H1 (cell line): ENCODE results near the gene TTF1.

Source experiments
- BRCA1 ChIP-seq: IDR thresholded peaks from 2 replicates; pipeline ENCODE4 v1.6.1; 2012; ENCODE audit warnings: low read depth, low read length, improper control_type of control experiment
- CBX5 ChIP-seq: fragments of 300-800, 300-1000 bp; sonication (generic); IDR thresholded peaks from 2 replicates; pipeline ENCODE4 v1.7.1; 2016; ENCODE audit warnings: antibody characterized with exemption, low read length, low read depth
- EZH2 ChIP-seq: fragments of 200-600 bp; sonication (generic); IDR thresholded peaks from 2 replicates; pipeline ENCODE4 v1.7.1; 2012; ENCODE audit warnings: low read depth, mild to moderate bottlenecking, moderate library complexity, low read length, inconsistent platforms; ENCODE audit not compliant: severe bottlenecking
- KDM5A ChIP-seq: fragments of 200-600 bp; IDR thresholded peaks from 2 replicates; pipeline ENCODE4 v1.7.1; 2012; ENCODE audit warnings: mild to moderate bottlenecking, low read length, inconsistent platforms, mixed read lengths
- POLR2A ChIP-seq, 2 experiments: IDR thresholded peaks; 1 replicate in 1 of 2; 2 replicates in 1 of 2; pipeline ENCODE4 v1.6.1; 2011; ENCODE audit warnings: low read depth in 2 of 2, low read length in 2 of 2, mild to moderate bottlenecking in 2 of 2; ENCODE audit errors: control extremely low read depth in 1 of 2
- RAD21 ChIP-seq, 2 experiments: IDR thresholded peaks in 1 of 2; conservative IDR thresholded peaks in 1 of 2; 2 replicates each; pipeline ENCODE4 v1.6.1; 2011; ENCODE audit warnings: low read depth in 2 of 2, low read length in 2 of 2, improper control_type of control experiment in 1 of 2, inconsistent platforms in 1 of 2, mild to moderate bottlenecking in 1 of 2, moderate library complexity in 1 of 2
- RFX5 ChIP-seq: IDR thresholded peaks from 2 replicates; pipeline ENCODE4 v1.6.1; 2011; ENCODE audit warnings: low read depth, low read length, improper control_type of control experiment, borderline replicate concordance
- SIN3A ChIP-seq, 2 experiments: IDR thresholded peaks in 1 of 2; conservative IDR thresholded peaks in 1 of 2; 2 replicates each; pipeline ENCODE4 v1.6.1; 2011 to 2012; ENCODE audit warnings: low read length in 2 of 2, improper control_type of control experiment in 1 of 2, low read depth in 1 of 2, mild to moderate bottlenecking in 1 of 2
- SP1 ChIP-seq: IDR thresholded peaks from 2 replicates; pipeline ENCODE4 v1.6.1; 2011; ENCODE audit warnings: low read depth, low read length
- YY1 ChIP-seq: IDR thresholded peaks from 2 replicates; pipeline ENCODE4 v1.6.1; 2011; ENCODE audit warnings: low read depth, mild to moderate bottlenecking, low read length
- TF ChIP-seq, protein P1 (sequence below), 3 experiments: IDR thresholded peaks; 1 replicate in 2 of 3; 2 replicates in 1 of 3; pipeline versions ENCODE4 v1.5.1 to v1.6.1; 2011; ENCODE audit warnings: low read length in 3 of 3, mild to moderate bottlenecking in 3 of 3, inconsistent platforms in 2 of 3, low read depth in 1 of 3, moderate library complexity in 1 of 3; ENCODE audit not compliant: insufficient read depth in 1 of 3; ENCODE audit errors: control extremely low read depth in 1 of 3
- TF ChIP-seq, protein P2 (sequence below): IDR thresholded peaks from 2 replicates; pipeline ENCODE4 v1.6.1; 2011; ENCODE audit warnings: low read depth, mild to moderate bottlenecking, low read length; ENCODE audit not compliant: insufficient read depth
- TF ChIP-seq, protein P3 (sequence below): IDR thresholded peaks from 2 replicates; pipeline ENCODE4 v1.6.1; 2011; ENCODE audit warnings: low read length, improper control_type of control experiment
- TF ChIP-seq, protein P4 (sequence below): IDR thresholded peaks from 2 replicates; pipeline ENCODE4 v1.6.1; 2012; ENCODE audit warnings: low read length, inconsistent platforms

DNA sequence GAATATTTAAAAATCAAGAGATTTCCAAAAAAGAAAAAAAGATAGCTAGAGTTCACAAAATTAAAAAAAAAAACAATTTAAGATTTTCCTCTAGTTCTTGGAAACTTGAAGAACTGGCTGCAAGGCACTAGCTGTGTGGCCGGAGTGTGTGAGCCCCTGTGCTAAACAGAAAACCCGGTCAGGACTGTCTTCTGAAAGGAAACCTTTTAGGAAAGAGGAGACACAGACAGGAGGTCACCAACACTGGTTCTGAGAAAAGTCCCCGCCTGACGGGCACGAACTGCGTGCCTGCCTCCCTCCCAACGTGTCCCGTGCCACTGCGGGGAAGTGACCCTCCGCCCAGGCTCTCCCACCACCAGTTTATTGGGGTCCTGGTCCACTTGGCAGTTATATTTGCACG is 15.2 kb downstream of the TTF1 start:
- TF ChIP-seq, protein P1, sequence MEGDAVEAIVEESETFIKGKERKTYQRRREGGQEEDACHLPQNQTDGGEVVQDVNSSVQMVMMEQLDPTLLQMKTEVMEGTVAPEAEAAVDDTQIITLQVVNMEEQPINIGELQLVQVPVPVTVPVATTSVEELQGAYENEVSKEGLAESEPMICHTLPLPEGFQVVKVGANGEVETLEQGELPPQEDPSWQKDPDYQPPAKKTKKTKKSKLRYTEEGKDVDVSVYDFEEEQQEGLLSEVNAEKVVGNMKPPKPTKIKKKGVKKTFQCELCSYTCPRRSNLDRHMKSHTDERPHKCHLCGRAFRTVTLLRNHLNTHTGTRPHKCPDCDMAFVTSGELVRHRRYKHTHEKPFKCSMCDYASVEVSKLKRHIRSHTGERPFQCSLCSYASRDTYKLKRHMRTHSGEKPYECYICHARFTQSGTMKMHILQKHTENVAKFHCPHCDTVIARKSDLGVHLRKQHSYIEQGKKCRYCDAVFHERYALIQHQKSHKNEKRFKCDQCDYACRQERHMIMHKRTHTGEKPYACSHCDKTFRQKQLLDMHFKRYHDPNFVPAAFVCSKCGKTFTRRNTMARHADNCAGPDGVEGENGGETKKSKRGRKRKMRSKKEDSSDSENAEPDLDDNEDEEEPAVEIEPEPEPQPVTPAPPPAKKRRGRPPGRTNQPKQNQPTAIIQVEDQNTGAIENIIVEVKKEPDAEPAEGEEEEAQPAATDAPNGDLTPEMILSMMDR (IDR thresholded peaks at IDR 0.05; ENCODE audit: control extremely low read depth in 1 of 3, insufficient read depth in 1 of 3, low read depth in 1 of 3, low read length in 3 of 3), result no peak
- no peak for TF ChIP-seq POLR2A (IDR thresholded peaks at IDR 0.05; ENCODE audit: control extremely low read depth in 1 of 2, low read depth in 2 of 2, low read length in 2 of 2)
- TF ChIP-seq BRCA1, result no peak
- TF ChIP-seq RFX5, result no peak
- no peak for TF ChIP-seq CBX5
- no peak for TF ChIP-seq EZH2
- TF ChIP-seq YY1, result no peak
- TF ChIP-seq SP1, result no peak
- TF ChIP-seq, protein P2, sequence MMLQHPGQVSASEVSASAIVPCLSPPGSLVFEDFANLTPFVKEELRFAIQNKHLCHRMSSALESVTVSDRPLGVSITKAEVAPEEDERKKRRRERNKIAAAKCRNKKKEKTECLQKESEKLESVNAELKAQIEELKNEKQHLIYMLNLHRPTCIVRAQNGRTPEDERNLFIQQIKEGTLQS, result no peak
- TF ChIP-seq, protein P3, sequence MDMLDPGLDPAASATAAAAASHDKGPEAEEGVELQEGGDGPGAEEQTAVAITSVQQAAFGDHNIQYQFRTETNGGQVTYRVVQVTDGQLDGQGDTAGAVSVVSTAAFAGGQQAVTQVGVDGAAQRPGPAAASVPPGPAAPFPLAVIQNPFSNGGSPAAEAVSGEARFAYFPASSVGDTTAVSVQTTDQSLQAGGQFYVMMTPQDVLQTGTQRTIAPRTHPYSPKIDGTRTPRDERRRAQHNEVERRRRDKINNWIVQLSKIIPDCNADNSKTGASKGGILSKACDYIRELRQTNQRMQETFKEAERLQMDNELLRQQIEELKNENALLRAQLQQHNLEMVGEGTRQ, result no peak
- TF ChIP-seq, protein P4, sequence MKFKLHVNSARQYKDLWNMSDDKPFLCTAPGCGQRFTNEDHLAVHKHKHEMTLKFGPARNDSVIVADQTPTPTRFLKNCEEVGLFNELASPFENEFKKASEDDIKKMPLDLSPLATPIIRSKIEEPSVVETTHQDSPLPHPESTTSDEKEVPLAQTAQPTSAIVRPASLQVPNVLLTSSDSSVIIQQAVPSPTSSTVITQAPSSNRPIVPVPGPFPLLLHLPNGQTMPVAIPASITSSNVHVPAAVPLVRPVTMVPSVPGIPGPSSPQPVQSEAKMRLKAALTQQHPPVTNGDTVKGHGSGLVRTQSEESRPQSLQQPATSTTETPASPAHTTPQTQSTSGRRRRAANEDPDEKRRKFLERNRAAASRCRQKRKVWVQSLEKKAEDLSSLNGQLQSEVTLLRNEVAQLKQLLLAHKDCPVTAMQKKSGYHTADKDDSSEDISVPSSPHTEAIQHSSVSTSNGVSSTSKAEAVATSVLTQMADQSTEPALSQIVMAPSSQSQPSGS, result no peak
- no peak for TF ChIP-seq KDM5A
- TF ChIP-seq RAD21 (IDR thresholded peaks at IDR 0.05 in 1 of 2, conservative IDR thresholded peaks at IDR 0.05 in 1 of 2; ENCODE audit: low read depth in 2 of 2, low read length in 2 of 2), result no peak
- no peak for TF ChIP-seq SIN3A (conservative IDR thresholded peaks at IDR 0.05 in 1 of 2, IDR thresholded peaks at IDR 0.05 in 1 of 2; ENCODE audit: low read depth in 1 of 2, low read length in 2 of 2)
